K562 (cell line): Measurements from ENCODE around the gene KRTAP4-5. TPM values are rescaled to one million over a fixed set of nuclear protein-coding genes. Genes with fewer than 3 reads are reported as not detected.

Experiments
- CHD2 ChIP-seq: IDR thresholded peaks from 2 replicates; pipeline ENCODE4 v1.6.1; 2011; ENCODE audit warnings: low read depth, low read length
- CREBBP ChIP-seq: IDR thresholded peaks from one replicate; pipeline ENCODE4 v1.6.1; 2012; ENCODE audit warnings: low read depth, mild to moderate bottlenecking, control low read depth, inconsistent platforms, low read length
- HDAC3 ChIP-seq: fragments of 450-650 bp; IDR thresholded peaks from 2 replicates; pipeline ENCODE4 v1.6.1; 2018; ENCODE audit warnings: borderline replicate concordance, mild to moderate bottlenecking, moderate library complexity; ENCODE audit not compliant: partially characterized antibody
- IFI16 ChIP-seq: fragments of 250-450 bp; sonication (Bioruptor Pico); IDR thresholded peaks from 2 replicates; pipeline ENCODE4 v2.1.2; 2022; ENCODE audit warnings: mild to moderate bottlenecking, inconsistent platforms
- KLF1 ChIP-seq: fragments of 450-650 bp; IDR thresholded peaks from 2 replicates; pipeline ENCODE4 v1.6.1; 2016; ENCODE audit warnings: missing genetic modification characterization, missing compliant biosample characterization
- KLF6 ChIP-seq: fragments of 250-450 bp; sonication (Bioruptor Pico); IDR thresholded peaks from 2 replicates; pipeline ENCODE4 v1.4.0; 2020; ENCODE audit warnings: mild to moderate bottlenecking, moderate library complexity, borderline replicate concordance
- NBN ChIP-seq: fragments of 450-650 bp; IDR thresholded peaks from 2 replicates; pipeline ENCODE4 v1.6.1; 2016; ENCODE audit warnings: low read depth, mild to moderate bottlenecking
- NCOR1 ChIP-seq: fragments of 450-650 bp; IDR thresholded peaks from 2 replicates; pipeline ENCODE4 v1.6.1; 2016; ENCODE audit warnings: mild to moderate bottlenecking, moderate library complexity
- TGIF2 ChIP-seq: sonication (generic); formaldehyde crosslinking; IDR thresholded peaks from 2 replicates; pipeline ENCODE4 v1.8.1; 2022; ENCODE audit warnings: mild to moderate bottlenecking, missing genetic modification reagents, moderate library complexity
- YY1 ChIP-seq, 3 experiments: IDR thresholded peaks; 2 replicates each; pipeline ENCODE4 v1.6.1; 2011; ENCODE audit warnings: low read length in 2 of 3, mild to moderate bottlenecking in 2 of 3, moderate library complexity in 2 of 3, borderline replicate concordance in 1 of 3, control low read depth in 1 of 3, low read depth in 1 of 3; ENCODE audit not compliant: insufficient read depth in 3 of 3, insufficient replicate concordance in 2 of 3, control insufficient read depth in 1 of 3, insufficient read length in 1 of 3; ENCODE audit errors: extremely low read depth in 1 of 3
- polyA plus RNA-seq, 8 experiments: library from polyadenylated mRNA; depleted of rRNA in 4 of 8; stranded (reverse) in 5 of 8; unstranded in 3 of 8; fragments of >200 nt; fragmentation: Nextera tagmentation in 2 of 8; fragmentation: Illumina TruSeq in 1 of 8; extraction: Ambion mirVana in 2 of 8; extraction: Trizol in 1 of 8; gene quantifications; 2 replicates each; pipeline versions ENCODE4 v1.2.1 to v1.2.3, GENCODE V29; 2011 to 2014; ENCODE audit warnings: inconsistent platforms in 1 of 8, missing spikeins in 1 of 8
- total RNA-seq, 7 experiments: library from RNA; depleted of rRNA in 6 of 7; stranded (reverse); fragments of >200 nt in 6 of 7; fragmentation: Illumina TruSeq in 2 of 7; extraction: Trizol in 2 of 7; gene quantifications; 2 replicates each; pipeline versions ENCODE4 v1.2.1 to v1.2.3, GENCODE V29; 2011 to 2021; ENCODE audit warnings: low replicate concordance in 1 of 7
- TF ChIP-seq, protein P1 (sequence below), 3 experiments: fragments of 200-800 bp in 1 of 3; fragments of 250-450 bp in 1 of 3; fragments of 450-650 bp in 1 of 3; sonication (Bioruptor Pico) in 1 of 3; sonication (Bioruptor generic) in 1 of 3; formaldehyde crosslinking in 1 of 3; IDR thresholded peaks; 2 replicates each; pipeline versions ENCODE4 v1.6.1 to v1.8.0; 2016 to 2022; ENCODE audit warnings: mild to moderate bottlenecking in 2 of 3, missing genetic modification characterization in 2 of 3, missing compliant biosample characterization in 1 of 3, moderate library complexity in 1 of 3
- TF ChIP-seq, protein P2 (sequence below): fragments of 450-650 bp; IDR thresholded peaks from 2 replicates; pipeline ENCODE4 v1.6.1; 2018; ENCODE audit warnings: mild to moderate bottlenecking, low read depth; ENCODE audit not compliant: partially characterized antibody
- TF ChIP-seq, protein P3 (sequence below): fragments of 450-650 bp; IDR thresholded peaks from 2 replicates; pipeline ENCODE4 v1.6.1; 2017; ENCODE audit warnings: mild to moderate bottlenecking, moderate library complexity

KRTAP4-5 gene
- total and polyA plus RNA-seq, 9 of the 15 experiments (the other 6 are each of a cell fraction or from before 2014, with no cell fraction given), result not detected

DNA sequence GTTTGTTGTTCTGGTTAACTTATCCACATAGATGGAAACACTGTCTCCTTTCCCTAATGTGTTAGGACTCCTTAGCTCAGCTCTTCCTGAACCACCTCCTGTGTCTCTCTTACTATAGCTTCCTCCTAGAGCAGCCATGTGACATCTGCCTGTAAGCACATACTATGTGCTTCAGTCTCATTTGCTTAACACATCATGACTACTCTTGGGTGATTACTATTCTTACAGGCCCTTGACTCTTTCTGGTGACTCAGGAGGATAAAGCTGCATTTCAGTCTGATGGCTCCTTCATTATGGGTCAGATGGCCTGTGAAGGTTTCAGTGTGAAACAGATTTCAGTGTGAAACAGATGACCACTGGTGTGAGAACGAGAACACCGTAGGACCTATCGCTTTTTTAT, 28.7 kb upstream of the KRTAP4-5 start (continued):
- TF ChIP-seq, protein P1, sequence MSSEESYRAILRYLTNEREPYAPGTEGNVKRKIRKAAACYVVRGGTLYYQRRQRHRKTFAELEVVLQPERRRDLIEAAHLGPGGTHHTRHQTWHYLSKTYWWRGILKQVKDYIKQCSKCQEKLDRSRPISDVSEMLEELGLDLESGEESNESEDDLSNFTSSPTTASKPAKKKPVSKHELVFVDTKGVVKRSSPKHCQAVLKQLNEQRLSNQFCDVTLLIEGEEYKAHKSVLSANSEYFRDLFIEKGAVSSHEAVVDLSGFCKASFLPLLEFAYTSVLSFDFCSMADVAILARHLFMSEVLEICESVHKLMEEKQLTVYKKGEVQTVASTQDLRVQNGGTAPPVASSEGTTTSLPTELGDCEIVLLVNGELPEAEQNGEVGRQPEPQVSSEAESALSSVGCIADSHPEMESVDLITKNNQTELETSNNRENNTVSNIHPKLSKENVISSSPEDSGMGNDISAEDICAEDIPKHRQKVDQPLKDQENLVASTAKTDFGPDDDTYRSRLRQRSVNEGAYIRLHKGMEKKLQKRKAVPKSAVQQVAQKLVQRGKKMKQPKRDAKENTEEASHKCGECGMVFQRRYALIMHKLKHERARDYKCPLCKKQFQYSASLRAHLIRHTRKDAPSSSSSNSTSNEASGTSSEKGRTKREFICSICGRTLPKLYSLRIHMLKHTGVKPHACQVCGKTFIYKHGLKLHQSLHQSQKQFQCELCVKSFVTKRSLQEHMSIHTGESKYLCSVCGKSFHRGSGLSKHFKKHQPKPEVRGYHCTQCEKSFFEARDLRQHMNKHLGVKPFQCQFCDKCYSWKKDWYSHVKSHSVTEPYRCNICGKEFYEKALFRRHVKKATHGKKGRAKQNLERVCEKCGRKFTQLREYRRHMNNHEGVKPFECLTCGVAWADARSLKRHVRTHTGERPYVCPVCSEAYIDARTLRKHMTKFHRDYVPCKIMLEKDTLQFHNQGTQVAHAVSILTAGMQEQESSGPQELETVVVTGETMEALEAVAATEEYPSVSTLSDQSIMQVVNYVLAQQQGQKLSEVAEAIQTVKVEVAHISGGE (CRISPR knock-in tag; IDR thresholded peaks at IDR 0.05), result no peak
- TF ChIP-seq, protein P2, sequence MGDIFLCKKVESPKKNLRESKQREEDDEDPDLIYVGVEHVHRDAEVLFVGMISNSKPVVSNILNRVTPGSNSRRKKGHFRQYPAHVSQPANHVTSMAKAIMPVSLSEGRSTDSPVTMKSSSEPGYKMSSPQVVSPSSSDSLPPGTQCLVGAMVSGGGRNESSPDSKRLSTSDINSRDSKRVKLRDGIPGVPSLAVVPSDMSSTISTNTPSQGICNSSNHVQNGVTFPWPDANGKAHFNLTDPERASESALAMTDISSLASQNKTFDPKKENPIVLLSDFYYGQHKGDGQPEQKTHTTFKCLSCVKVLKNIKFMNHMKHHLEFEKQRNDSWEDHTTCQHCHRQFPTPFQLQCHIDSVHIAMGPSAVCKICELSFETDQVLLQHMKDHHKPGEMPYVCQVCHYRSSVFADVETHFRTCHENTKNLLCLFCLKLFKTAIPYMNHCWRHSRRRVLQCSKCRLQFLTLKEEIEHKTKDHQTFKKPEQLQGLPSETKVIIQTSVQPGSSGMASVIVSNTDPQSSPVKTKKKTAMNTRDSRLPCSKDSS, result no peak
- TF ChIP-seq, protein P3, sequence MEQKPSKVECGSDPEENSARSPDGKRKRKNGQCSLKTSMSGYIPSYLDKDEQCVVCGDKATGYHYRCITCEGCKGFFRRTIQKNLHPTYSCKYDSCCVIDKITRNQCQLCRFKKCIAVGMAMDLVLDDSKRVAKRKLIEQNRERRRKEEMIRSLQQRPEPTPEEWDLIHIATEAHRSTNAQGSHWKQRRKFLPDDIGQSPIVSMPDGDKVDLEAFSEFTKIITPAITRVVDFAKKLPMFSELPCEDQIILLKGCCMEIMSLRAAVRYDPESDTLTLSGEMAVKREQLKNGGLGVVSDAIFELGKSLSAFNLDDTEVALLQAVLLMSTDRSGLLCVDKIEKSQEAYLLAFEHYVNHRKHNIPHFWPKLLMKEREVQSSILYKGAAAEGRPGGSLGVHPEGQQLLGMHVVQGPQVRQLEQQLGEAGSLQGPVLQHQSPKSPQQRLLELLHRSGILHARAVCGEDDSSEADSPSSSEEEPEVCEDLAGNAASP, result no peak
- TF ChIP-seq HDAC3 (no peak), TGIF2 (CRISPR knock-in tag) (no peak), KLF6 (CRISPR knock-in tag) (no peak), CREBBP (no peak), KLF1 (no peak), CHD2 (no peak), IFI16 (no peak), YY1 (IDR thresholded peaks at IDR 0.05; ENCODE audit: borderline replicate concordance in 1 of 3, control insufficient read depth in 1 of 3, extremely low read depth in 1 of 3, insufficient read depth in 3 of 3, insufficient read length in 1 of 3, insufficient replicate concordance in 2 of 3, low read depth in 1 of 3, low read length in 2 of 3) (no peak), NCOR1 (no peak), NBN (no peak)
- TF ChIP-seq, all 486 proteins: peak for 0
